SU-DHL-6 (cell line): Measurements from ENCODE around the gene FCF1.

Experiments used
- CTCF ChIP-seq: fragments of 200-600 bp; sonication (generic); IDR thresholded peaks from one replicate; pipeline ENCODE4 v1.5.1; 2017; ENCODE audit warnings: antibody characterized with exemption, mild to moderate bottlenecking, low read length, moderate library complexity; ENCODE audit not compliant: insufficient read depth, poor library complexity, severe bottlenecking
- EZH2phosphoT487 ChIP-seq: fragments of 200-600 bp; sonication (generic), shearing (Covaris generic); conservative IDR thresholded peaks from 2 replicates; pipeline ENCODE4 v1.6.1; 2018; ENCODE audit warnings: mild to moderate bottlenecking, antibody characterized with exemption, low read length, moderate library complexity, mixed read lengths

DNA sequence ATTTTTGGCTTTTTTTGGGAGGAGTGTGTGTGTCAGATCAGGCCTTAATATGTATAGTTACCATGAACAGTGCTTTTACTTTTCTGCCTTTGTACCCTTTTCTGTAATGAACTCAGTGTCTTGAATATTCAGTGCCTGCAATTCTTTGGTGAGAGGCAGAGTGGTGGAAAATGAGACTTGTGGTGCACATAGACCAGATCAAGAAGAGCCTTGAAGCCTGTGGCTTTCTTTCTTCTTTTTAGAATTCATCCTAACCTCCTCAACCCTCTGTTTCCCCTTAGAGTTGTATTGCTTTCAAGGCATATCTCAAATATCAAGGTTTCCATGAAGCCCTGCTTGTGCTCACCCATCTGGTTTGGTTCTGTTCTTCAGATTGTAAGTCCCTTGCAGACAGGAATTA lies 52.8 kb downstream of the FCF1 start:
- TF ChIP-seq CTCF (no peak), EZH2phosphoT487 (no peak)
